Left renal cortex interstitium (tissue), 4 donors: ENCODE measurements around the gene SPCS1. TPM values are rescaled to one million over a fixed set of nuclear protein-coding genes. Genes with fewer than 3 reads are reported as not detected.

Experiments used
- DNase-seq, 4 donors: peaks; one replicate each; pipeline ENCODE4 v3.0.0-alpha.2; 2013; ENCODE audit warnings: low read depth in 4 of 4, low spot score in 2 of 4, missing footprints in 1 of 4
- polyA plus RNA-seq, 4 donors: library from polyadenylated mRNA; unstranded; fragments of 120-200 nt; gene quantifications; one replicate each; pipeline ENCODE4 v1.2.1, GENCODE V29; 2013; ENCODE audit not compliant: insufficient read length in 4 of 4

Gene SPCS1
- polyA plus RNA-seq, 4 donors, result 146 to 173 (median 162) TPM

GRCh38 chr3:52694528-52695189 is 11.2 kb upstream of the SPCS1 start:
- no peak for DNase-seq

DNA sequence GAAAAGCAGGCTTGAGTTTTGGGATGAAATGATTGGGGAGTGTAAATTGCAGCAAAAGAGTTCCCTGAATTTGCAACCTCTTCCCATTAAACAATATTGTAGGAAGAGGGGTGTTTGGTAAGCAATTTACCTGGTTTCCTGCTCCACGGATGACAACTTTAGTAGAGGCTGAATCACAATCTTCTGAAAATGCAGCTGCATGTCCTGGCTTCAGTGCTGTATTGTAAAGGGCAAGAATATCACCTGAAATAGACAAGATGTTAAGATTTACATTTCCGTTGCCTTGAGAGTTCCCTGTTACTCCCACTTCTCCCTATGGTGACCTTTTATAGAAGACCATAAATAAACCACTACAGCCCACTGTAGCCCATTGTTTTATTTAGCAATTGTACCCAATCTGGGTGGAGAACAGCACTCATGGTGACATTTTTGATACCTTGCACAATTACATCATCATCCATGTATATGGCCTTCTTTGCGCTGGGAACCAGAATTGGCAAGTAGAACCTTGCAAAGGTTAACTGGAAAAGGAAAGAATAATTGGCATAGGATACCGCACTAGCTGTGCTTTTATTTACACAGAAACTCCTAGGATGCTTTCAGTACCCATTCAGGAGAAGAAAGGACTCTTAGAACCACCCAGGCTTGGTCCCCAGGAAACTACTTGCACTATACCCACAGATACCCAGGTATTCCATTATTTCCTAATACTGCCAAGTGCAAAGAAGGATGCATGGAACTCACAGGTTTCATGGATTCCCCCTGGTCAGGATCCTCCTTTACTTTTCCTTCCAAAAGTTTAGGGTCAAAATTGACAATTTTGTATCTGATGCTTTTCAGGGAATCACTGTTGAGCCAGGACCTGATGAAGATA is 9.9 kb upstream of the SPCS1 start:
- no peak for DNase-seq

DNA sequence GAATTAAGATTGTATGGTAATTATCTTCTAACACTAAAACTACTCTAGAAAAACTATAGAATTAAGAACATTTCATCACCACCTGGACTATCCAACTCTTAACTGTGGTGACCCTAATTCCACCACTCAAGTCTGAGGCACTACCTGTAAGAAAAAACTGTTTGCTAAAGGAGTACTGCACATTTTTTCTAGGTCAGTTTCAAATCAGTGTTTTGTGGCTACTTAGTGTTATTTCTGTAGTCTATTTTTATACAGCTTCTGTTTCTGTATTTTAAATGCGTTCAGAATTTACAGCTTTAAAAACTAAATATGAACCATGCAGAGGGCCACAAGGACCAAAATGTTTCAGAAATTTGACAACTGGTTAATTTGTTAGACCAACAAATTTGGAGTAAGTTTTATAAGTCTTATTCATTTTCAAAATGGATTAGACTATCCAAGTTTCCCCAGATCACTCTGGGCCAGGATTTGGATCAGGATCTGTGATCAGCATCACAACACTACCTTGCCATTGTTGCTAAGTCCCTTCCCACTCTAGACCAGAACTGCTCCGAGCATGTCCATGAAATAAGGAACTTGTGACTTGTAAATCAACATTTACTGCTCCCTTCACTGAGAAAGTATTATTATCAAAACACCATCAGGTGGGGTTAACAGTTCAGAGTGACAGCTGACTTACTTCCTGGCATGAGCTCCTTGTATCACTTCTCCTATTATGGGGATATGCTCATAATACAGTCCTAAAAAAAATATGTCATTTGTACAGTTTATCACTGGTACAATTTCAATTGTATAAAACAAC is 8.9 kb upstream of the SPCS1 start:
- no peak for DNase-seq

- DNase-seq, result no peak
These were observed 8.3 kb upstream of the SPCS1 start for GRCh38 chr3:52697632-52697965.

GRCh38 chr3:52703341-52703740 is 2.6 kb upstream of the SPCS1 start:
- no peak for DNase-seq

GRCh38 chr3:52704611-52705437 is 1.1 kb upstream of the SPCS1 start:
- DNase-seq, result no peak

GRCh38 chr3:52705438-52705687 is 543 bp upstream of the SPCS1 start:
- no peak for DNase-seq

DNA sequence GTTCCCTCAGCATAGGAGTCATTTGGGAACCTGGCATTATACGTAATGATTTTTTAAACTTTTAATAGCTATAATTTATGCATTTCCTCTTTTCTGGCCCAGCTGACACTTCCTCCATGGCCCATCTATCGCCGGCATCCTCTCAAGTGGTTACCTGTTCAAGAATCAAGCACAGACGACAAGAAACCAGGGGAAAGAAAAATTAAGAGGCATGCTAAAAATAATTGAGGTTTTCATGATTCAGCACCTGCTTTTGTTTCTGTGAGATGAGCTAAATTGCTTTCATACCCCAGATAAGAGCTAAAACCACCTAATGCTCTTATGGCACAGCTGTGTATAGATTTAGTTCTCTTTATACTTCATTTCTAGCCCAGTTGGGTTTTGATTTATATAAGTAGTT is 1.7 kb downstream of the SPCS1 start:
- no peak for DNase-seq

- no peak for DNase-seq
These were observed 4.6 kb downstream of the SPCS1 start for GRCh38 chr3:52710512-52710911.

GRCh38 chr3:52712291-52713212 is 6.6 kb downstream of the SPCS1 start:
- no peak for DNase-seq

- peak in 1 of 4 donors; percentile 10 for DNase-seq
These were observed 8.7 kb downstream of the SPCS1 start for GRCh38 chr3:52714335-52715302.

GRCh38 chr3:52715714-52716305 is 9.9 kb downstream of the SPCS1 start:
- no peak for DNase-seq

DNA sequence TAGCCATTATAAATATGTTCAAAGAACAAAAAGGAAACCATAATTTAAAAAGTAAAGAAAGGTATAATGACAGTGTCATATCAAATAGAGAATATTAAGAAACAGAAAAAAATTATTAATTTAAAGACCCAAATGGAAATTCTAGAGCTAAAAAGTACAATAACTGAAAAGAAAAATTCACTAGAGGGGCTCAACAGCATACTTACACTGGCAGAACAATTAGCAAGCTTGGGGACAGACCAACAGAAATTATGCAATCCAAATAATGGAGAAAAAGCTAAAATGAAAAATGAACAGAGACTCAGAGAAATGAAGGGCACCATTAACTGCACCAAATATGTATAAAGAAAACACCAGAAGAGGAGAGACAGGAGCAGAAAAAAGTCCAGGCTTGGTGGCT is 13.7 kb downstream of the SPCS1 start:
- no peak for DNase-seq

DNA sequence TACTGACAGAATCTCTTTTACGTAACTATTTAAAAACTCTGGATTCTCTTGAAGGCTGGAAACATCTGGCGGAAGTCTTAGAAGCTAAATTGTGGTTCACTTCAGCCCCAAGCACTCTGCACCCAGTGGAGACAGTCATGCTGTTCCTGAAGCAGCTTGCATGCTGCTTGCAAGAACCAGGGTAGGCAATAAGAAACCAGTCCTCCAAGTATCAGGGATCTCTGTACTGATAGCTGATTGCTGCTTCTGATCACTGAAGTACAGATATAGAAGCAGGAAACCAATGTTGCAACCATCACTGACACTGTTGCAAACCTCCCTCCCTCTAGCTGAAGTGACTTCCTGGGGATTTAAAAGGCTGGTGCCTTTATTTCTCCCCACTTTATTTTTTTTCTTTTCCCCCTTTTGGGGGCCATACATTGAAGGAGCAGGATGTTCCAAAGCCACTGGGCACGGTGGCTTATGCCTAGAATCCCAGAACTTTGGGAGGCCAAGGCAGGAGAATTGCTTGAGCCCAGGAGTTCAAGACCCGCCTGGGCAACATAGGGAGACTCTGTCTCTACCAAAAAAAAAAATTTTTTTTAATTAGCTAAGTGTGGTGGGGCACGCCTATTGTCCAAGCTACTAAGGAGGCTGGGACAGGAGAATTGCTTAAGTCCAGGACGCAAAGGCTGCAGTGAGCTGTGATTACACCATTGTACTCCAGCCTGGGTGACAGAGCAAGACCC is 15.3 kb downstream of the SPCS1 start:
- DNase-seq, result no peak

GRCh38 chr3:52721730-52722008 is 15.8 kb downstream of the SPCS1 start:
- no peak for DNase-seq

- DNase-seq, result no peak
These were observed 16.6 kb downstream of the SPCS1 start for GRCh38 chr3:52722491-52722890.

GRCh38 chr3:52723935-52724334 is 18.0 kb downstream of the SPCS1 start:
- DNase-seq, result no peak

- no peak for DNase-seq
These were observed 18.6 kb downstream of the SPCS1 start for GRCh38 chr3:52724511-52724910.
